HepG2 (cell line): ENCODE measurements around the gene SLIT1. TPM values are rescaled to one million over a fixed set of nuclear protein-coding genes. Genes with fewer than 3 reads are reported as not detected.
A peak's percentile ranks its signal among the peaks of the same experiment; 100 is the strongest.

Source experiments
- ATAC-seq: fragments of 200-7000 bp; cut with Tn5 transposase; 3 replicates; pipeline ENCODE4 v1.9.1; 2020; ENCODE audit warnings: mild to moderate bottlenecking, moderate library complexity
- BruUV-seq: library from RNA; stranded (reverse); fragments of 400-500 nt; replicated peaks from 2 replicates; lab custom pipeline; 2021; lab: Mats Ljungman, UMichigan
- CTCF ChIA-PET: fragments of 300-600 bp; formaldehyde crosslinking; extraction: SDS; loops from one replicate; lab custom pipeline; 2021; ENCODE audit warnings: low total read pairs, inconsistent platforms, low intra/inter-chr PET ratio; lab: Yijun Ruan, JAX
- POLR2A ChIA-PET: fragments of 350-600 bp; sonication (Branson Sonifier 250); formaldehyde crosslinking; loops from one replicate; lab custom pipeline; 2020; ENCODE audit warnings: antibody characterized with exemption, inconsistent platforms; lab: Yijun Ruan, JAX
- DNase-seq: peaks from one replicate; pipeline ENCODE4 v3.0.0-alpha.2; 2015; ENCODE audit warnings: low spot score
- FAIRE-seq: peaks from 3 replicates; lab custom pipeline; 2011; peaks lifted over from hg19 to GRCh38; lab: Jason Lieb, UNC
- H2AFZ ChIP-seq: one replicate; pipeline ENCODE4 v1.6.1; 2011; ENCODE audit warnings: low read length, inconsistent platforms
- H3K27ac ChIP-seq: fragments of 300-600 bp; 3 replicates; pipeline ENCODE4 v1.8.0; 2011; ENCODE audit warnings: mixed run types, mild to moderate bottlenecking, mixed read lengths, low read length, inconsistent platforms; ENCODE audit not compliant: insufficient read depth; ENCODE audit errors: extremely low read length
- H3K27me3 ChIP-seq, 2 experiments: fragments of 200-600 bp in 1 of 2; 2 replicates in 1 of 2; 3 replicates in 1 of 2; pipeline versions ENCODE4 v1.6.0 to v1.8.0; 2011; ENCODE audit warnings: low read length in 2 of 2, mild to moderate bottlenecking in 2 of 2, moderate library complexity in 2 of 2, inconsistent platforms in 1 of 2; ENCODE audit not compliant: insufficient read depth in 2 of 2, control insufficient read depth in 1 of 2
- H3K36me3 ChIP-seq, 2 experiments: fragments of 200-600 bp in 1 of 2; replicated peaks in 1 of 2; 2 replicates in 1 of 2; 3 replicates in 1 of 2; pipeline versions ENCODE4 v1.5.1 to v1.8.0; 2011; ENCODE audit warnings: low read length in 2 of 2, inconsistent platforms in 1 of 2; ENCODE audit not compliant: insufficient read depth in 2 of 2, control insufficient read depth in 1 of 2
- H3K4me1 ChIP-seq: 2 replicates; pipeline ENCODE4 v1.5.1; 2012; ENCODE audit warnings: low read length, inconsistent platforms; ENCODE audit not compliant: insufficient read depth
- H3K4me2 ChIP-seq: 2 replicates; pipeline ENCODE4 v1.6.0; 2011; ENCODE audit warnings: low read depth, low read length, inconsistent platforms
- H3K4me3 ChIP-seq, 3 experiments: fragments of 200-600 bp in 1 of 3; sonication (generic), shearing (Covaris generic) in 1 of 3; replicated peaks in 1 of 3; 2 replicates each; pipeline ENCODE4 v1.5.1; 2011 to 2016; ENCODE audit warnings: low read length in 3 of 3, inconsistent platforms in 2 of 3, low read depth in 2 of 3, mild to moderate bottlenecking in 2 of 3, control low read depth in 1 of 3, mixed read lengths in 1 of 3; ENCODE audit not compliant: insufficient read depth in 1 of 3
- H3K79me2 ChIP-seq: one replicate; pipeline ENCODE4 v1.6.1; 2011; ENCODE audit warnings: low read length, inconsistent platforms; ENCODE audit not compliant: insufficient read depth
- H3K9ac ChIP-seq: 2 replicates; pipeline ENCODE4 v1.6.0; 2011; ENCODE audit warnings: mild to moderate bottlenecking, low read depth, low read length, inconsistent platforms; ENCODE audit not compliant: insufficient read depth
- H3K9me3 ChIP-seq: 2 replicates; pipeline ENCODE4 v1.5.1; 2012; ENCODE audit warnings: mild to moderate bottlenecking, low read length
- H4K20me1 ChIP-seq: 2 replicates; pipeline ENCODE4 v1.6.0; 2011; ENCODE audit warnings: inconsistent platforms, mild to moderate bottlenecking, low read length, moderate library complexity; ENCODE audit not compliant: insufficient read depth
- BCL3 ChIP-seq: sonication (generic); formaldehyde crosslinking; IDR thresholded peaks from 2 replicates; pipeline ENCODE4 v1.5.1; 2020; ENCODE audit warnings: mild to moderate bottlenecking, missing genetic modification reagents, moderate library complexity
- CTCF ChIP-seq: sonication (generic); formaldehyde crosslinking; IDR thresholded peaks from 2 replicates; pipeline ENCODE4 v1.5.0; 2020; ENCODE audit warnings: mild to moderate bottlenecking, missing genetic modification reagents, moderate library complexity
- DNMT1 ChIP-seq: sonication (generic); formaldehyde crosslinking; IDR thresholded peaks from 2 replicates; pipeline ENCODE4 v1.5.1; 2020; ENCODE audit warnings: mild to moderate bottlenecking, missing genetic modification reagents
- EP300 ChIP-seq, 3 experiments: sonication (generic) in 1 of 3; formaldehyde crosslinking in 1 of 3; IDR thresholded peaks; 2 replicates each; pipeline versions ENCODE4 v1.5.1 to v1.6.1; 2011 to 2020; ENCODE audit warnings: low read depth in 2 of 3, low read length in 2 of 3, borderline replicate concordance in 1 of 3, improper control_type of control experiment in 1 of 3, mild to moderate bottlenecking in 1 of 3, missing genetic modification reagents in 1 of 3, moderate library complexity in 1 of 3
- HNF1B ChIP-seq: sonication (generic); formaldehyde crosslinking; IDR thresholded peaks from 2 replicates; pipeline ENCODE4 v1.5.1; 2020; ENCODE audit warnings: mild to moderate bottlenecking, moderate library complexity, missing genetic modification reagents
- PHF5A ChIP-seq: IDR thresholded peaks from one replicate; pipeline ENCODE4 v1.6.1; 2018; ENCODE audit warnings: low read depth, missing genetic modification reagents; ENCODE audit not compliant: unreplicated experiment
- POGZ ChIP-seq: sonication (generic); formaldehyde crosslinking; IDR thresholded peaks from 2 replicates; pipeline ENCODE4 v1.4.0; 2020; ENCODE audit warnings: mild to moderate bottlenecking, missing genetic modification reagents
- SOX13 ChIP-seq, 3 experiments: fragments of 450-650 bp in 1 of 3; sonication (generic) in 1 of 3; formaldehyde crosslinking in 1 of 3; IDR thresholded peaks in 2 of 3; conservative IDR thresholded peaks in 1 of 3; 2 replicates each; pipeline versions ENCODE4 v1.5.0 to v1.6.1; 2016 to 2020; ENCODE audit warnings: antibody characterized with exemption in 1 of 3, mild to moderate bottlenecking in 1 of 3, missing compliant biosample characterization in 1 of 3, missing genetic modification reagents in 1 of 3, moderate library complexity in 1 of 3
- ZBTB7B ChIP-seq: sonication (generic); formaldehyde crosslinking; IDR thresholded peaks from 2 replicates; pipeline ENCODE4 v1.4.0; 2020; ENCODE audit warnings: missing genetic modification reagents
- ZNF280B ChIP-seq: sonication (generic); formaldehyde crosslinking; IDR thresholded peaks from 2 replicates; pipeline ENCODE4 v1.5.0; 2020; ENCODE audit warnings: missing genetic modification reagents, mild to moderate bottlenecking, borderline replicate concordance
- ZNF350 ChIP-seq: sonication (generic); formaldehyde crosslinking; IDR thresholded peaks from 2 replicates; pipeline ENCODE4 v1.4.0; 2020; ENCODE audit warnings: mild to moderate bottlenecking, low read depth, missing genetic modification reagents, borderline replicate concordance
- ZNF432 ChIP-seq: sonication (generic); formaldehyde crosslinking; IDR thresholded peaks from 2 replicates; pipeline ENCODE4 v1.5.0; 2020; ENCODE audit warnings: missing genetic modification reagents, mild to moderate bottlenecking, borderline replicate concordance
- ZNF546 ChIP-seq: sonication (generic); formaldehyde crosslinking; conservative IDR thresholded peaks from 2 replicates; pipeline ENCODE4 v1.8.1; 2023; ENCODE audit warnings: mild to moderate bottlenecking, missing genetic modification reagents
- ZNF564 ChIP-seq: sonication (generic); formaldehyde crosslinking; IDR thresholded peaks from 2 replicates; pipeline ENCODE4 v1.8.1; 2023; ENCODE audit warnings: mild to moderate bottlenecking, missing genetic modification reagents
- ZNF891 ChIP-seq: sonication (generic); formaldehyde crosslinking; IDR thresholded peaks from 2 replicates; pipeline ENCODE4 v1.5.0; 2020; ENCODE audit warnings: mild to moderate bottlenecking, missing genetic modification reagents
- WGBS: methylation state at CpG from one replicate; pipeline ENCODE4 v1.1.6; 2017; ENCODE audit warnings: low lambda C conversion rate; 5-methylcytosine and 5-hydroxymethylcytosine counted together
- in situ Hi-C: cut with HindIII; loops from 2 replicates; pipeline ENCODE4 v1.10.0; 2017; ENCODE audit warnings: low pct_unique_long_range_greater_than_20kb; ENCODE audit not compliant: extremely low pct_ligation_motif_present
- intact Hi-C: fragments of 100-400 bp; cut with micrococcal nuclease; formaldehyde crosslinking; loops from one replicate; pipeline ENCODE4 v1.10.0; 2022; ENCODE audit not compliant: unreplicated experiment
- polyA plus RNA-seq, 8 experiments: library from polyadenylated mRNA; depleted of rRNA in 3 of 8; stranded (reverse) in 7 of 8; unstranded in 1 of 8; fragments of >200 nt; fragmentation: Illumina TruSeq in 4 of 8; extraction: Trizol in 4 of 8; gene quantifications; 2 replicates each; pipeline versions ENCODE4 v1.2.1 to v1.2.3, GENCODE V29; 2011 to 2016; ENCODE audit warnings: low read depth in 4 of 8, missing spikeins in 1 of 8, mixed read lengths in 1 of 8; ENCODE audit not compliant: insufficient read depth in 1 of 8
- total RNA-seq, 5 experiments: library from RNA; depleted of rRNA; stranded (reverse); fragments of >200 nt; fragmentation: Illumina TruSeq; extraction: Trizol; gene quantifications; 2 replicates each; pipeline ENCODE4 v1.2.3, GENCODE V29; 2016; ENCODE audit warnings: low read depth in 1 of 5

Gene SLIT1
- total and polyA plus RNA-seq, 2 of the 13 experiments (the other 11 are each of a cell fraction or from before 2014, with no cell fraction given) = 0.09 to 0.33 TPM

GRCh38 chr10:96998329-96998888 is 187.3 kb downstream of the SLIT1 start:
- WGBS = 3% methylated on average over 10 of the region's 14 CpGs
- BruUV-seq = no TSS peak
- FAIRE-seq = peak; percentile 32
- H3K9me3 ChIP-seq = no peaks in the 10 kb centered on the region
- H3K36me3 ChIP-seq = no peaks in the 10 kb centered on the region
- H3K27ac ChIP-seq = peak overlapping the region; percentile 79
- H4K20me1 ChIP-seq = no peaks in the 10 kb centered on the region
- no peak overlapping the region for H2AFZ ChIP-seq
- no peaks in the 10 kb centered on the region; a peak in 1 of 5 replicates for H3K27me3 ChIP-seq
- H3K4me1 ChIP-seq = peaks cover 52% of the 10 kb centered on the region
- DNase-seq = peak; percentile 77
- peak; percentile 50 for ATAC-seq
- CTCF ChIA-PET = no interaction called here
- no peaks in the 10 kb centered on the region for H3K79me2 ChIP-seq
- H3K4me2 ChIP-seq = peak overlapping the region; percentile 97
- H3K4me3 ChIP-seq = peak overlapping the region; percentile 26 to 62 (median 42); a peak in 5 of 6 replicates
- intact Hi-C loops = loop anchor here (1.0 kb wide), 1 partner anchor 27 kb away; no protein-coding TSS in a partner anchor
- in situ Hi-C loops = no loop called here
- H3K9ac ChIP-seq = peak overlapping the region; percentile 47
- POLR2A ChIA-PET = no interaction called here
- peak; percentile 24; the same call in 1 of the 2 replicates for TF ChIP-seq CTCF (CRISPR knock-in tag)
- no peak for TF ChIP-seq ZNF564 (CRISPR knock-in tag)
- TF ChIP-seq BCL3 = 0 out of 2 replicates have a peak, but pooled peaks have one; percentile 18
- no peak for TF ChIP-seq DNMT1
- TF ChIP-seq POGZ (CRISPR knock-in tag) = peak; percentile 18; the same call in 1 of the 2 replicates
- no peak for TF ChIP-seq ZNF546 (CRISPR knock-in tag)
- TF ChIP-seq HNF1B (CRISPR knock-in tag) = peak; percentile 73; the same call in 1 of the 2 replicates
- no peak for TF ChIP-seq SOX13 (IDR thresholded peaks at IDR 0.05)
- TF ChIP-seq SOX13 (CRISPR knock-in tag; conservative IDR thresholded peaks at IDR 0.05 in 1 of 2, IDR thresholded peaks at IDR 0.05 in 1 of 2) = no peak; a peak in 1 of 4 replicates
- TF ChIP-seq ZNF891 (CRISPR knock-in tag) = peak; percentile 46; the same call in 1 of the 2 replicates
- TF ChIP-seq PHF5A = peak; percentile 41
- TF ChIP-seq EP300 (IDR thresholded peaks at IDR 0.05; ENCODE audit: low read depth in 2 of 2, low read length in 2 of 2) = 0 out of 4 replicates have a peak, but pooled peaks of 1 of the 2 experiments have one; percentile 21
- TF ChIP-seq EP300 (CRISPR knock-in tag; IDR thresholded peaks at IDR 0.05; ENCODE audit: borderline replicate concordance) = 0 out of 2 replicates have a peak, but pooled peaks have one; percentile 17
- TF ChIP-seq ZNF350 (CRISPR knock-in tag) = peak; percentile 50; the same call in 1 of the 2 replicates
- peak; percentile 77 for TF ChIP-seq ZBTB7B (CRISPR knock-in tag)
- TF ChIP-seq ZNF432 = no peak
- TF ChIP-seq ZNF280B (CRISPR knock-in tag) = peak; percentile 57; the same call in 1 of the 2 replicates
